ACHN (cell line): ENCODE results near the gene HIGD1B.

ENCODE experiments used
- DNase-seq: peaks from one replicate; pipeline ENCODE4 v3.0.0-alpha.2; 2015
- in situ Hi-C: cut with HindIII; loops from 2 replicates; pipeline ENCODE4 v1.10.0; 2017; ENCODE audit warnings: low sequenced_read_pairs, low pct_ligation_motif_present, low pct_unique_long_range_greater_than_20kb

Gene HIGD1B

DNA sequence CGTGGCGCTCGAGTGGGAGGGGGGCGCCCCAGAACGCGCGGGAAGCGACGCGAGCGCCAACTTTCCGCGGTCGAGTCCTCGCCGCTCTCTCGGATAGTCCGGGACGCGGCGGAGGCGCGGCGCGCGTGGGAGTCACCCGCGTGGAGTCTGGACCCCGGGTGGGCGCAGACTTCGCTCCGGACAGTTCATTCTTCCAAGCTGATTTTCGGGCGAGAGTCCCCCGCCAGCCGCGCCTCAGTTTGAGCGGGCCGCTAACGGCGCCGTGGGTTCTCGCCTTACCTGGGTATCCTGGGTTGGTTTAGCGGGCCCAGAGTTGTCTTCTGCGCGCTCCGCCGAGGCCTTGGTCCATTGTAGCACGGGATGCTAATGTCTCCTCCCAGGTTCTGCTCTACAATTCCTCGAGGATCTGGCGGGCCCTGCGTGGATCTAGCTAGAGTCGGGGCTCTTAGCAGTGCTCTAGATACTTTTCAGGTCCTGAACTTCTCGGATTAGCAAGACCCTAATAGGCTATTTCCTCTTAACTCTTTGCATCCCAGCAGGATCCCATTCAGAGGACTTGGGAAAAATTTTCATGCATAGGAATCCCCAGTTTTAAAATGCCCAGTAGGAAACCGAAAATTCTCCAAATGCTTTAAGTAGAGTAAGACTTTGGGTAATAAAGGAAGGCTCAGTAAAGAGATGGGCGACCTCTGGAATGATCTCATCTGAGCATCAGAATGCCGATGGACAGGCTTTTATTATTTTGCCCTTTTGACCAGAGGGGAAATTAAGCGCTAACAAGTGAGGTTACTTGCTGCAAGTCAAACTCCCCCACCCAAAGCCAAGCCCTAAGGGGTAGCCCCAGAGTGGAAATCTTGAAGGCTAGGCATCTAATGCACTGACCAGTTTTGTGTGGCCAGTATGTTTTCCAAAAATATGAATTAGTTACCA lies 17.1 kb upstream of the HIGD1B start:
- DNase-seq = peak; percentile 50
- in situ Hi-C loops = no loop called here

DNA sequence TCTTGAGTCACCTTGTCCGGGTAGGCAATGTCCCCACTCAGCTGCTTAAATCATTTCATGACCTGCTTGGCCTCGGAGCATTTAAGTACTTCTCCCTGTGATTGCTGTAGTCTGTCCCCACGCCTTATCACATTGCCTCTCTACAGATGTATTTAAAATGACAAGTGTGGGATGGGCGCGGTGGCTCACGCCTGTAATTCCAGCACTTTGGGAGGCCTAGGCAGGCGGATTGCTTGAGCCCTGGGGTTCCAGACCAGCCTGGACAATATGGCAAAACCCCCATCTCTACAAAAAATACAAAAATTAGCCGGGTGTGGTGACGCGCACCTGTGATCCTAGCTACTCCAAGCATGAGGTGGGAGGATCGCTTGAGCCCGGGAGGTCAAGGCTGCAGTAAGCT lies 16.3 kb upstream of the HIGD1B start:
- DNase-seq = no peak
- in situ Hi-C loops = no loop called here

DNA sequence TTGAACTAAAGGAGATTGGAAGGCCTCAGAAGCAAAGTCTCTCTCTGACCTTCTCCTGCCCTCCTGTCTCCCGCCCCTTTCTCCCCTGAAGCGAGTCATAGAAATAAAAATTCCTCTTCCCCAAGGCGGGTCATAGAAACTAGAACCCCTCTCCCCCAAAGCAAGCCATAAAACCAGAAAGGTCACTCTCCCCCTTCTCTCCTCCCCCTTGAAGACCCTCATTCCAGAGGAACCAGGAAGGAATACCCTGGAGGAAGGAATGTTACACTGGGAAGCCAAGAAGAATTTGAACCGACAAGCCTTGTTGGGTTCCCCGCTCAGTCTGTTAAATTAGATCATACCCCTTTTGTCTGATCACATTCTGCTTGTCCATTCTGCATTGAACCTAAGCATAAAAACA lies 14.9 kb upstream of the HIGD1B start:
- no peak for DNase-seq
- in situ Hi-C loops = no loop called here

DNA sequence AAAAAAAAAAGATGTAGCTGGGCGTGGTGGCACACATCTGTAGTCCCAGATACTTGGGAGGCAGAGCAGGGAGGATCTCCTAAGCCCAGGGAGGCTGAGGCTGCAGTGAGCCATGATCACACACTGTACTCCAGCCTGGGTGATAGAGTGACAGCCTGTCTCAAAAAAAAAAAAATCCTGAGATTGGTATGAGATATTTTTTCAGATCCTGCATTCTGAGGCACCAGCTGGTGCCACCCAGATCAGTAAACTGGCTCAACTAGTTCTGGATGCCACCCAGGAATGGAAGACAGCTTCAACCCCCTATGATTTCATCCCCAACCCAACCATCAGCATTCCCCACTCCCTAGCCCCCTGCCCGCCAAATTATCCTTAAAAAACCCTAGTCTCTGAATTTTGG lies 10.5 kb upstream of the HIGD1B start:
- in situ Hi-C loops = no loop called here
- no peak for DNase-seq

DNA sequence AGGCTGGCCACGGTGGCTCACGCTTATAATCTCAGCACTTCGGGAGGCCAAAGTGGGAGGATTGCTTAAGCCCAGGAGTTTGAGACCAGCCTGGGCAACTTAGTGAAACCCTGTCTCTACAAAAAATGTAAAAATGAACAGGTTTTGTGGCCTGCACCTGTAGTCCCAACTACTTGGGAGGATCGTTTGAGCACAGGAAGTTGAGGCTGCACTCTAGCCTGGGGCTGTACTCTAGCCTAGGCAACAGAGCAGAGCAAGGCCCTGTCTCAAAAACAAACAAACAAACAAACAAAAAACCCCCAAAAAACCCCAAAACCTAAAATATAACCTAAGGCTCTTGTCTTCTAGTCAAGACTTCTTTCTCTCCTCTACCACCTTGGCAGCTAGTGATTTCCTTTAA lies 7.4 kb upstream of the HIGD1B start:
- in situ Hi-C loops = no loop called here
- DNase-seq = no peak

DNA sequence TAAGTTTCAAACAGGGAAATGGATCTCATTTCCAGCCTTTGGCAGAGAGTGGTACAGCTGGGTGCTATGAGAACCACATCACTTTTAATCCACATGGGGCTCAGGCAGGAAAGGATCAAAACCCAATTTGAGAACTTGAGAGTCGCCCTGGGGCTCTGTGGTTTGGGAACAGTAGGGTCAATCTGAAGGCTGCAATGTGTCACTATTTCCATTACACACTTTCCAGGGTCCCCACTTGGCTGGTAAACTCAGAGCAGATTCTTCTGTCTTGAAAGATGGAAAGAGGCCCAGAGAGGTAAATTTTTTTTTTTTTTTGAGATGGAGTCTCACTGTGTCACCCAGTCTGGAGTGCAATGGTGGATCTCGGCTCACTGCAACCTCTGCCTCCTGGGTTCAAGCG lies 6.7 kb upstream of the HIGD1B start:
- no peak for DNase-seq
- in situ Hi-C loops = no loop called here

DNA sequence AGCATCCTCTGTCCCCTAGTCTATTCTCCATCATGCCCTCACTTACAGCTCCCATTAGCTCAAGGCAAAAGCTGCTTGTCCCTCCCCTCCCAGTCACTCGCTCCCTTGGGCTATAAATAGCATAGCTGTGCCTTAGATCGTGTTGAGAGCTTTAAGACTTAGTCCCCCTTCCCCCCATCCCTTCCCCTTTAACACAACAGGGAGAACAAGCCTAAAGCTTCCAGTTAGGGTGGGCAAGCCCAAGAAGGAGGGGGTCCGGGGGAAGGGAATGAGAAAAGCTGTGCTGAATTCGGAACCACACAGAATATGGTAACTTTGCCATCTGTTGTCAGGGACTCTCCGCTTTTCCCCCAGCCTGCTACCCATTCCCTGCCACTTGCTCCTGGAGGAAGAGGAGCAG lies 4.9 kb upstream of the HIGD1B start:
- no peak for DNase-seq
- in situ Hi-C loops = no loop called here

DNA sequence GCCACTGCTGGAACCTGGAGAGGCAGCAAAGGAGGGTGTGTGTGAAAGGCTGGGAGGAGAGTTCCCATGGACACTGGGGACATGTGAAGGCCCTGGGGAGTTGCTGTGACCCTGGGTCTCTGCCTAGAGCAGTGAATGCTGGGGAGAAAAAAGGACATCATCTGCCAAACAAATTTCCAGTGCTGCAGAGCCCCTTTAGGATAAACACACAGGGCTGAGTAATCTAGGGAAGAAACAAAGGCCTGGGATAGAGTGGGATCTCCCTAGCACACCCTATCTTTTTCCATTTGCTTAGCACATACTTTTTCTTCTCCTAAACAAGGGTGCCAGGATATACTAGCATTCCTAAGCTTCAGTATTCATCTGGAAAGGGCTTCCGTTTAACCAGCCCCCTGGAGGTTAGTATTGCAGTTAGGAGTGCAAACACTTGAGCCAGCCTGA lies 3.3 kb upstream of the HIGD1B start:
- in situ Hi-C loops = no loop called here
- no peak for DNase-seq

DNA sequence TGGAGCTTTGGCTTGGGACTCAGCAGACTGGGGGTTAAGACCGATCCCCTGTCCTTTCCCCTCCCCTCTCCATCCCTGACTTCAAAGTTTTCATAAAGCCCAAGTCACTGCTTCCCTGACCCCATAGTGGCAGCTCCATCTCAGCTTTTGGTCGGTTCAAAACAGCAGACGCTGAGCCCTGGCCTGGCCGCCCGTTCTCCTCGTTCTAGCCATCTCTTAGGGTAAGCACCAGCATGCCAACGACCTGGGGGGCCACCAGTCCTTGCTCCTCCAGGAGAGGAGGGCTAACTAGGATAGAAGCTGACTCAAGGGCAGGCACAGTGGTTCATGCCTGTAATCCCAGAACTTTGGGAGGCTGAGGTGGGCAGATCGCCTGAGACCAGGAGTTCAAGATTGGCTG lies 1.5 kb upstream of the HIGD1B start:
- in situ Hi-C loops = no loop called here
- no peak for DNase-seq

DNA sequence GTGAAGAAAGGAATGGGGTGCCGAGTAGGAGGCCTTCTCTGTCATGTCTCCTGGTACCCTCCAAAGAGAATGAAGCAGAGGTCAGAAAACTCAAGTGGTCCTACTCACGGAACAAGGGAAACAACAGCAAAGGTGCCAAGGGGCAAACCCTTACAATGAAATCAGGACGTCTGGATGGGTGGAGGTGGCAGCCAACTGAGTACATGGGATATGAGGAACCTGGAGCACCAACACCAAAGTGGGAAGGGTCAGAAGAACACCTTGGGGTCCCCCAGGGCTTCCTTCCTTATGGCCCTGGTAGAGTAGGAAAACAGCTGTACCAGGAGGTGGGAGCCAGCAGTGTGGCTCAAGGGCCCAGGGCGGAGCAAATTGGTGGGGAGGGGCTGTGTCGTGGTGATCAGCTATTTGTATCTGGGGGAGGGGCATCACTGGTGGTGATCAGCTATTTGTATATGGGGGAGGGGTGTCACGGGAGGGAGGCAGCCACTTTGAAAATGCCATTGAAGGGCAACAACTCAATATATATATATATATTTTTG lies 643 bp downstream of the HIGD1B start:
- in situ Hi-C loops = no loop called here
- no peak for DNase-seq

DNA sequence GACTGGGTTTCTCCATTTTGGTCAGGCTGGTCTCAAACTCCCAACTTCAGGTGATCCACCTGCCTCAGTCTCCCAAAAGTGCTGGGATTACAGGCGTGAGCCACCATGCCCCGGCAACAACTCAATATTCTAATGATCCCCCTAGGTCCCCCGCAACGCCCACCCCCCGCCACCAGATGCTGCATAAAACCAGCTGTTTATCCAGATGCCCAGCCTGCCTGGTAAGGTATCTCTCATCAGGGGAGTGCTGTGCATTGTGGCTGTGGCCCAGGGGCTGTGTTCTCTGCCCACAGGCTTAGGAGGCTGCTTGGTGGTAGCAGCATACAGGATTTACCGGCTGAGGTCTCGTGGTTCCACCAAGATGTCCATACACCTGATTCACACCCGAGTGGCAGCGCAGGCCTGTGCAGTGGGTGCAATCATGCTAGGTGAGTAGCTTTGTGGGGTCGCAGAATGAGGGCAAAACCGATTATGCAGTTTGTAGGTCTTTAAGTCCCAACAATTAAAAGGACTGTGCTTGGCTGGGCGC lies 1.3 kb downstream of the HIGD1B start:
- in situ Hi-C loops = no loop called here

DNA sequence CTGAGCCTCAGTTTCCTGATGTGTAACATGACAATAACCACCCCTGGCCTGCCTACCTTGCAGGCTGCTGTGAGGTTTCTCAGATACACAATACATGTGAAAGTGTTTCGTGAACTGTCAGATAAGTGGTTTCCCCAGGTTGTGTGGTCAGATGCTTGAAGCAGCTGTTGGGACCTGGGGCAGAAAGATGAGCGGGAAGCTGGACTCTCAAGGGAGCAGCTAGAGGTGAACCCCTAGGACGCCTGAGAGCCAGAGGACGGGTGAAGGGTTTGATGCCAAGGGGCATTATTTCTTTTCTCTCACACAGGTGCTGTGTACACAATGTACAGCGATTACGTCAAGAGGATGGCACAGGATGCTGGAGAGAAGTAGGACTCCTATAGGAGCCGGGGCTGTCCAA lies 2.3 kb downstream of the HIGD1B start:
- DNase-seq = no peak
- in situ Hi-C loops = loop anchor here (25.0 kb wide), 1 partner anchor 88 kb away; the partner anchor contains the start of gene ADAM11

More for the DNA sequence above, 1.3 kb downstream of the HIGD1B start:
- DNase-seq = no peak

DNA sequence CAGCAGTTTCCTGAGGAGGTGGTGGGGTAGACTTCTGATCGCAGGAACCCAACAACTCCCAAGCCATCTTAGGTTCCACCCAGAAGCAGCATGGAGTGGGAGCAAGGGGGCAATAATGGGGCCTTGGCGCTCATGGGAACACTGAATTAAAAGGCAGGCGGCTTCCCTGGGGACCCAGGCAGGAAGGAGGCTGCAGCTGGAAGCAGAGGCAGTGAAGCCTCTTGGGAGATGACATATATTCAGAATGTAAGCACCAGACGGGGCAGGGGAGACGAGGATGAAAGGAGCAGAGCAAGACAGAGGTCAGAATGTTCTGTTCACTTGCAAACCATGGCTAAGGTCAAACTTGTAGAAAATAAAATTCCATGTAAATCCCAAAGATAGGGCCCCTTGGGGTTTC lies 2.9 kb downstream of the HIGD1B start:
- DNase-seq = no peak
- in situ Hi-C loops = loop anchor here (25.0 kb wide), 1 partner anchor 88 kb away; the partner anchor contains the start of gene ADAM11

DNA sequence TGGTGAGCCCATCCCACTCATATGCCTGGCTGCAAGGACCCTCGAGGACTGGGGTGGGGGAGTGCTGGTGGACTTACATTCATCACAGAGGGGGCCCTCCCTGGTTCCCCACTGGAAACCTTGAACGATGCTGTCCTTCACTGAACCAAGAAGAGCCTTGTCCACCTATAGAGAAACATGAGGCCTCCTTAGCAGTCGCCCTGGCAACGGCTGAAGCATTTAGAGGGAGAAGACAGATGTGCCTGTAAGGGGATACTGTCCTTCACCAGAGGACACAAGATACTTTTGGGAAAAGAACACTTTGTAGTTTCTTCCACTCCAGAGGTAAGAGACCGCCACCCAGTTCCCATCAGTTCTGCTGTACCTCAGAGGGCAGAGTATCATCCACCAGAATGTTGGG lies 6.5 kb downstream of the HIGD1B start:
- DNase-seq = no peak
- in situ Hi-C loops = loop anchor here (25.0 kb wide), 1 partner anchor 92 kb away; the partner anchor contains the start of gene ADAM11

DNA sequence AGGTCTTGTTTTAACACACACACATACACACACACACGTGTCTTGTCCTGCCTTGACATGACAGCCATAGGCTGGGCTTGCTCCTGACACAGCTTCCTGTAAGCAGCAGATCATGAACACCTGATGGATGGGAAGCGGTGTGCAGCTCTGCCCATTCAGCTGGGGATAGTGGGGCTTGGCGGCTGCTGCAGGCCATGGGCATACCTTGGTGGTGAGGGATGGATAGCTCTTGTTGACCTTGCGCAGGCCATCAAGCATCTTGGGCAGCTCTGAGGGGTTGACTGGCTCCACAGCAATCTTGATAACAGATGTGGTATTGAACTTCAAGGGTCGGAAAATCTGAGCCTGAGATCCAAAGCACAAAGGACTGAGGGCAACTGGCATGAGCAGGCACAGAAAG lies 12.0 kb downstream of the HIGD1B start:
- in situ Hi-C loops = loop anchor here (25.0 kb wide), 1 partner anchor 97 kb away; the partner anchor contains the start of gene ADAM11
- DNase-seq = no peak

DNA sequence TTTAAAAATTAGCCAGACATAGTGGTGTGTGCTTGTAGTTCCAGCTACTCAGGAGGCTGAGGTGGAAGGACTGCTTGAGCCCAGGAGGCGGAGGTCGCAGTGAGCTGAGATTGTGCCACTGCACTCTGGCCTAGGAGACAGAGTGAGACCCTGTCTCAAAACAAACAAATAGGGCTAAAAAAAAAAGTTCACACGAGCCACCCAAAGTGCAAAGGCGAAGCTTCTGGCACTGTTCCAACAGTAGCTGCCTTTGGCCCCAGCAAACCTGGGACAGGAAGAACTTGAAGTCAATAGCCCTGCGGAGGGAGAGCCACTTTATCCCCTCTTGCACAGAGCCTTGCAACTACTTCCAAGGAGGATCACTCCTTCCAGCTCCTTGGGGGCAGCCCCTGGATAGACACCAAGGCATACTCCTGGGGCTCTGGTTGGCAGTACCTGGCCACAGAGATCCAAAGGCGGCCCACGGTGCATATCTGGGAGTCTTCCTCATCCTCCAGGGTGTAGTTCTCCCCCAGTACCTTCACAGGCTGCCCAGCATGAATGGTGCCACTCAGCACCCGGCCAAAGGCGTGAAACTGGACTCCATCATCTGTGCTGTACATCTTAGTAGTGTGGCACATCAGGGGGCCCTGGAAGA lies 14.7 kb downstream of the HIGD1B start:
- in situ Hi-C loops = loop anchor here (25.0 kb wide), 1 partner anchor 100 kb away; the partner anchor contains the start of gene ADAM11
- no peak for DNase-seq

DNA sequence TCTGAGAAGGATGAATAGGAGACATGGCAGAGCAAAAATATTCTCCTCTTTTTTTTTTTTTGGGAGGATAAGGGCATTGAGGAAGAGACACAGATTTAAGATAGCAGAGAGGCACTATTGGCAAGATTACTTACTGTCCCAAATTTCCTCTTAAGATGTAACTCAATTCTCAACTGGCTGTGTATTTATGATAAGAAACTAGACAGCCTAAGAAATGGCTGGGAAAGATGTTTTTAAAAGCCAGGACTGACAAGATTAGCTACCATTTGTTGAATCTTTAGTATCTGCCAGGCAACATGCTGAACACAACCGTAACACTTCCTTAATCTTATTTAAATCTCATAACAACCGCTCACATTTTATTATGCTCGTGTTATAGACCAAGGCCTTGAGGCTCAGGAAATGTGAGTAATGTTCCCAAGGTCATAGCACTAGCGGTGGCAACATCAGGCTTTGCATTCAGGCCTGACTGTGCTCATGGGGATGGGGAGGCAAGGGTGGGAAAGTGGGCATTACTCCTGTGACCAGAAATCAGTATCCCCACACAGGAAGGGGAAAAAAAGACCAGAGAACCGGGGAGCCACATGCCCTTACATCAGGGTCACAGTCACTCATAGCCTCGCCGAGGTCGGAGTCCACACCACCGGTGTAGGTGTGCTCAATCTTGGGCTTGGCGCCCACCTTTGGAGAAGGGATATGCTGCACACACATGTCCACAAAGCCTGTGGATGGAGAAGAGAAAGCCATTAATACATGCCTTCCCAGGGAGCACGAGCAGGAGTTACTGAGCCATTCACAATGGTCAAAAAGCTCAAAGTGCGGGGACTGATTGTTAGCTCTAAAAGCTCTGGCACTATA lies 15.6 kb downstream of the HIGD1B start:
- DNase-seq = no peak
- in situ Hi-C loops = loop anchor here (25.0 kb wide), 1 partner anchor 101 kb away; the partner anchor contains the start of gene ADAM11

DNA sequence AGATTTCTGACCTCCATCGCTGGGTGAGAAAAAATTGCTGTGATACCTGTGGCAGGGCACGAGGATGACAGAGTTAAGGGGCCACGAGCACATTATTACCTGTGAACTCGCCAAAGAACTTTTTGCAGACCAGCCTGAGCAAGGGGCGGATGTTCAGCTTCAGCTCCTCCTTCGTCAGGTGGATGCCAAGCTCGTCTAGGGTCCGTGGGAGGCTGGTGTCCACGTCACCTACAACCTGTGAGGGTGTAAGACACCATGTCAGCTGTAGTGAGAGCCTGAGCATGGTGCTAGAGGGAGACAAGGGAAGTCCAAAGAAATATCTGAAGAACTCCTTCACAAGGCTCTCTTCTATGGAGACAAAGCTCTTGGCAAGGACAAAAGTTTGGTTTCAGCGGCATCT lies 17.1 kb downstream of the HIGD1B start:
- DNase-seq = no peak
- in situ Hi-C loops = loop anchor here (25.0 kb wide), 1 partner anchor 103 kb away; the partner anchor contains the start of gene ADAM11
